NCI-H748 treated with DMSO at 0.1 percent for 48 hours (cell line): ENCODE data around the gene ZRANB2.

ENCODE experiments used
- DNase-seq: peaks from one replicate; lab custom pipeline; 2025; lab: John Stamatoyannopoulos, UW

Gene ZRANB2, protein sequence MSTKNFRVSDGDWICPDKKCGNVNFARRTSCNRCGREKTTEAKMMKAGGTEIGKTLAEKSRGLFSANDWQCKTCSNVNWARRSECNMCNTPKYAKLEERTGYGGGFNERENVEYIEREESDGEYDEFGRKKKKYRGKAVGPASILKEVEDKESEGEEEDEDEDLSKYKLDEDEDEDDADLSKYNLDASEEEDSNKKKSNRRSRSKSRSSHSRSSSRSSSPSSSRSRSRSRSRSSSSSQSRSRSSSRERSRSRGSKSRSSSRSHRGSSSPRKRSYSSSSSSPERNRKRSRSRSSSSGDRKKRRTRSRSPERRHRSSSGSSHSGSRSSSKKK

DNA sequence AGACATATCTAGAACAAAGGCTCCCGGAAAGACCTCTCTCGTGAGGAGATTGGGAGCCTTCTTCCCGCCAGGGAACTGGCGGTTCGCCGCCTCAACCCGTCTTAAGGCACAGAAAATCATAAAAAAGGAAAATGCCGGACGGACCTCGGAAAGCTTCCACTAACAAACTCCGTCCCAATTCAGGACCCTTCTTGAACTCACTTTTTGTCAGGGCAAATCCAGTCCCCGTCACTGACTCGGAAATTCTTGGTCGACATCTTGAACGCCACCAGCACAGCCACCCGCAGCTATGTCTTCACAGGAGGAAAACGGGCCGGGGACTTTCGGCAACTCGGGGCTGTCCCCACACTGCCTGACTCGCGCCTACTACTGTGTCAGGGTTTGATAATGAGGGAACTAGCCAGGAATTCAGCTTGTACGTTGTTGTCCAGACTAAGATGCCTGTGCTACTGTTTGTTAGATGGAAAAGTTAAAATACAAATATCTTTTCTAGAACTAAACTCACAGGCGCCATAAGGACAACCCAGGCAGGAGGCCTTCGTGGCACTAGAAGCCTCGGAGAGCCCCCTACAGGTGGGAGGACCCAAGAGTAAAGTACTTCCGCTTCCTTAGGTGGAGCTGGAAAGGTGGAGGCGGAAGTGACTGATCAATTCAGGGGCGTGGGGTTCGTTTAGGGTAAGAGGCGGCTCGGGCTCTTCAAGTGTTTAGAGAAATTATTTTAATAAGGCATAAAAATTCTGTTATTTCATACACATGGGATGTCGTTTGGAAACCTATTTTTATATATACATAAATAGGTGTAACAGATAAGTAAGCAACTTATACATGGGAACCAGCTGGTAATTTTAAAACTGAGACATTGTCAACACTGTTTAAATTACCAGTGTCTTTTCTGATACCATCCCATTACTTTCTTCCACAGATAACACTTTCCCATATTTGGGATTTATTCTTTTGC lies at the start of gene ZRANB2:
Gene ZRANB2 (minus strand): TSS at position 297 of the 958 bp plus-strand sequence. CDS start 40 bp downstream, at position 257.
- peak; percentile 94 for DNase-seq

DNA sequence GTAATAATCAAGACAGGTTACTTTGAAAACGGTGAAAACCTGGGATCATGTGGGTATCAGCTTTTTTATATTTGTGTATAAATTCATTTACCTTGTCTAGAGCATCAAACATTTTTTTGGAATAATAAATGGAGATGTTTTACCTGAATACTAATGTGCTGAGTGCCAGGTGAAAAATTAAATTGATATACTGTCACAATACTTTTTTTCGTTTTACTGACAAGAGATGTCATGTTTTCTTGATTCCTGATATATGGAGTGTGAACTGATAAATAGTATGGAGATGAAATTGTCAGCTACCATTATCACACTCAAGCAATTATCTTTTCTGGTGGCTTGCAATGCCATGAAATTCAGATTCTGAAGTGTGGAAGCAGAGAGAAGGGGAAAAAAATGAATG lies 47.2 kb upstream of the ZRANB2 start:
- no peak for DNase-seq

DNA sequence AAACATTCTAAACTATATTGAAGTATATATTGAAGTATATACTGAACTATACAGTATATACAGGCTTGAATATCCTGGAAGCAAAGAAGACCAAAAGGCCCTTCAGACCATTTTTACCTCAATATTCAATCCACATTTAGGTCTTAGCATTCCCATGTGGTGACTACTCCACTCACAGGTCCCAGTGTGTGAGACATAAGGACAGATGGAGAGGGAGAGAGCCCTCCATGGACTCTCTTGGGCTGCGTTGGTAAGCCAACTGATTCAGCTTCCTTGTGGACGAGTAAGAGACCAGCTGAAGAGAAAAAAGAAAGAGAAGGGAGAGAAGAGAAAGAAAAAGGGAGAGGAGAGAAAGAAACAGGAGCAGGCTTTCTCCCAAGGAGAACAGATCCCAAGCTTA lies 37.3 kb upstream of the ZRANB2 start:
- no peak for DNase-seq

DNA sequence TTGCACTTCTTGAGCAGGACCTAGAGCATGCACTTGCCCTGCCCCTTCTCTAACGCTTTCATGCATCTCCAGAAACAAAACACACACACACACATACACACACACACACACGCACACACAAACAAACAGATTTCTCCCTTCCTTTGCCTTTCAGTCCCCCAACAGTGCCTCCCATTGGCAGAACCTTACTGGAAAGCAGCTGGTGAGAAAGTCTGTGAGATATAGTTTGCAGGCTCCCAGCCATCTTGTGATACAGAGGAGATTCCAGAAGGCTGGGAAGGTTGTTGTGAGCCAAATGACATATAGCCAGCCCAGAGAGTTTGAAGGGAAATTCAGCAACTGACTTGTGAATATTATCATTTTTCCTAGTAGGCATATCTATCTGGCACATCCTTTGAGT lies 35.9 kb upstream of the ZRANB2 start:
- no peak for DNase-seq

DNA sequence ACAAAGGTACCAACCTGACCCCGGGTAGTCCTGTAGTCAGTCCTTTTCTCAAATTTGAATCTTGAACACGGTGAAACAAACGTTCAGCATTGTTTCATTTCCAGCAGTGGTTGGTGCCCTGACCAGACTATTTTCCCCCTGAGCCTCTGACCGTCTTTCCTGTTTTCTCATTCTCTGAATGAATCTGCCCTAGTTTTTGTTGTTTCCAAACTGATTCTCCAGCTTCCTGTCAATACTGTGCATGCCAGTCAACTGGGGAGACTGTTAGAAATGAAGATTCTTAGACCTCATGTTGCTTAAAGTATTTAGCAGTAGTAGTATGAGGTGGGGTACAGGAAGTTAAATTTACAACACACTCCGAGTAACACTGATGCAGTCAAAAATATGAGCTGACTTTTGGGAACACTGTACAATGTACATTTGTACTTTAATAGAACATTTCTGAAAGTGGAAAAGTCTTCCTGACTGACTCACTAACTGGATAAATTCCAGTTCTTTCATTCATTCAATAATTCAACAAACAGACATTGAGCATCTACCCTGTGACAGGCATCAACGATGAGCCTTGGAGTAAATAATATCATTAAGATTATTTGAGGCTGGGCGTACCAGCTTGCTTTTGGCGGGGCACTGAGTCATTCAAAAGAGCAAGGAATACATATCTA lies 26.0 kb upstream of the ZRANB2 start:
- no peak for DNase-seq

DNA sequence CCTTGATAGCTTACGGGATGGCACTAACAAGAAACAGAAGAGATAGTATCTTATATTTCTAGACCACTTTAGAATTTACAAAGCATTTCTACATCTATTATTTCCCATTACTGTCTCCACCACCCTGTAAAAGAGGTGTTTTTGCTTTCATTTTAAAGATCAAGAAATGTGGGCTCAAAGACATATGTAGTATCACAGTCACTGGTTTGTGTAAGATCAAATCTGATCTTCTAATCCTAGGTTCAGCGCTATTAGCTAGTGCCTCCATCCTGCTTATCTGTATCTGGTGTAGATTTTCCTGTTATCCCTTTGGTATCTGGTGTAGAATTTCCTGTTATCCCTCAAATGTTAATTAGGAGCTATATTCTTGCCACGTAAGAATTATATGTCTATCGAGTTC lies 23.6 kb upstream of the ZRANB2 start:
- no peak for DNase-seq

DNA sequence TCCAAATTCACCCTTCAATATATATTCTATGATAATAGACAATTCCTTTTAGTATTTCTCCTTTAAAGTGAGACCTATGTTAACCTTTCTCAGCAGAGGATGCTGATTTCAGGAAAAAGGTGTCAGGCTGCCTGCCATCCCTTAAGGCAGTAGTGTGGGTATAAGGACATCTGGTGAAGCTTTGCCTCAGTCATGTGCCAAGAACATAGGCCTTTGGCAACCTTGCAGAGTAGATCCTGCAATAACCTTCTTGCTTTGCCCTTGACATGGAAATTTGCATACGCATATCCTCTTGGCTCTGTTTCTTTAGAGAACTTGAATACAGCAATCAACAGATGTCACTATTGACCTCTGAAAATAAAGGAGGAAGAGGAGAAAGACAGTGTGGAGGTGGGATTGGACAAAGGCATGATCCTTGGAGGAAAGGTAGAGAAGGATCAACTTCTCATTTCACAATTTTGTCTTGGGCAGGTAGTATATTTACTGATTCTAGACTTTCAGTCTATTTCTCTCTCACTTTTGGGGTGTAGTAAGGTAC lies 21.1 kb upstream of the ZRANB2 start:
- no peak for DNase-seq

DNA sequence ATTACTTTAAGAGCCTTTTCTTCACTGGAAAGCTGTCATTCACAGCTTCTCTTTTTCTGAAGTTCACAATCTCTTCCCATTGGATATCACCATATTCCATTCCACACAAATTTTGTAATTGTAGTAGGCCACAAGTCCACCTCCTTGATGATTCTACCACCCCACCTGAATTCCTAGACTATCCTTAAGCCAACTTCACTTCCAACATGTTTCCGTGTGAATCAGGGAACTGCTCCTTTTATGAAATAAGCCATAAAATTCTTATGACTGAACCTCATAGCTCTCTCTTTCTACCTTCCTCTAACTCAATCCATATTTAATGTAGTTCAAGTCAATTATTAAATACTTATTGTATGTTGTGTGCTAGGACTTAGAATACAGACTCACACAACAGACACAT lies 16.6 kb upstream of the ZRANB2 start:
- no peak for DNase-seq

DNA sequence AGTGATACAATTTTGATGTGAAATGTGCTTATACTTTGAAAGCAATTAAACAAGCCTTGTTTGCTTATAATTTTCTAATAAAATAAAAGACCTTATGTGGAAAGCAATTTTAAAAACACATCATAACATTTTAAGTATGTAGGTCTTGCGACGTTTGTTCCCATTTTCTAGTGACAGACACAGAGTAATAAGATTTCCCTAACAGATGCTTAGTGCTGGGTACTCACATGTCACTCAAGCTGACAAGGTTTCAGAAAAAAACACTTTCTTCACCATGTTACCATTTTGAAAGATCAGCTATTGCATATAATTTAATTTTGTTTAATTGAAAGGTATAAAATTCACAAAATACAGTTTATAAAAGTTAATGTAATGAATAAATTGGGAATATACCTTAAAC lies 14.1 kb upstream of the ZRANB2 start:
- no peak for DNase-seq

DNA sequence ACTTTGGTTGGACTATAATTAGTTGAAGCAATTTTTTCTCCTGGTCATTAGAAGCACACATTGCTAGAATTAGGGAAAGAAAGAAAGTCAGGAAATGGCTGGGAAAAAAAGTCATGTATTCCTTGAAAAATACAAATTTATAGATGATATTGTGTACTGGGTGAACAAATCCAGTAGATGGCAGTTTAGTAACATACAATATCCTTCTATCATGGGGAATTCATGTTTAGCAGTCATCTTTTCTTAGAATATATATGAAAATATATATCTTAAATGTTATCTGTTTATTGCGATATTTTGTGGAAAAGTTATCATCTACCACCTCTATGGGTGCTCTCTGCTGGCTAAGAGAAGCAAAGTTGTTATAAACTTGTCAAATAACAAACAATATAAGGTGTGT lies 13.1 kb upstream of the ZRANB2 start:
- no peak for DNase-seq

DNA sequence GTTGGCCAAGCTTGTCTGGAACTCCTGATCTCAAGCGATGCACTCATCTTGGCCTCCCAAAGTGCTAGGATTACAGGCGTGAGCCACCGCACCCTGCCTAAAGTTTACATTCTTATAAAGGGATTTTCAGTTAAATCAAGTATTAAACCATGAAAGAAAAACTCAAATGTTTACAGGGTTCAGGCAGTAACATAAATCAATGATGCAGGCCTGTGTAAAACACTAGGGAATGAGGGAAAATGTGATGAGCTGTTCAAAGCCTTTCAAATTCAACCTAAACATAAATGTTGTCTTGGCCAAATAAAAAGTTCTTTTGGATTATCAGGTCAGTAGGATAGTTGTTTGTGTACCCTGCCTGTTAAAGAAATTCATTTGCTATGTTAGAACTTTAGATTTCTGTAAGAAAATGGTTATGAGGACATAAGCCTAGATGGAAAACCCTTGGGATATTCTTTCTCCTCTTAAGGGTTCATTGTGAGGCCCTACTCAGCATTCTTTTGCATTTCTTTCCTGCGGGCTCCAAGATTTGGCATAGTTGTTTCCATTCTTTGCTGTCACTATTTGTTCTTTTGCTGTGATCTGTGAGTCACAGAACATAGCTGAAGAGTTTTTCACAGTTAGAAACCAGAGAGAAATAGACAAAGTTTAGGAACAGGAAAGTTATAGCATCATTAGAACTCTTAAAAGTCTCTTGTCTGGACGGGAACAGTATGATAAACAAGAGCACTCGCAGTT lies 8.9 kb upstream of the ZRANB2 start:
- no peak for DNase-seq

DNA sequence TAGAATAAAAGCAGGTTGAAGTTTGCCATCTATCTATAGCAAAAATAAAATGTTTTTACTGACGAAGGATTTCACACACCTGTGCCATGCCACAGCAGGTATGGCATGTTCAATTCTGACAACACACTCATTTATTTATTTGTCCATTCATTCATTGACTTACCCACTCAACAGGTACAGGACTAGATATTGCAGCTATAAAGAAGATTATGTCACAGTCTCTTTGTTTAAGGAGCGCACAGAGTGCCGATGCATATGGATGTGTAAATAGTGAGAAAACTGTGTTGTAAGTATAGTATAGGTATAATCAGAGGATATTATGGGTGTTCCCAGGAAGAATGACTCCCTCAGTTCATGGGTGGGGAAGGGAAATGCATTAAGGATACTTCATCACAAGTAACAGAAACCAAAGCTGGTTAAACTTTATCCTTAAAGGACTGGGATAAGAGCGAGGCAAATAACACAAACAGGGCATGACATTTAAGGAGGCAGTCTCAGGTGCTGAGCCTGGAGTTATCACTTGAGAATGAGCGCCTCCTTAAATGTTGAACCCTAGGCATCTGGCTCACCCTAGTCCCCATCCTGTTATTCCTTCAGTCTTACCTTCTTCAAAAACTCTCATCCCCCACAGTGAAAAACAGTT lies 7.9 kb upstream of the ZRANB2 start:
- no peak for DNase-seq

DNA sequence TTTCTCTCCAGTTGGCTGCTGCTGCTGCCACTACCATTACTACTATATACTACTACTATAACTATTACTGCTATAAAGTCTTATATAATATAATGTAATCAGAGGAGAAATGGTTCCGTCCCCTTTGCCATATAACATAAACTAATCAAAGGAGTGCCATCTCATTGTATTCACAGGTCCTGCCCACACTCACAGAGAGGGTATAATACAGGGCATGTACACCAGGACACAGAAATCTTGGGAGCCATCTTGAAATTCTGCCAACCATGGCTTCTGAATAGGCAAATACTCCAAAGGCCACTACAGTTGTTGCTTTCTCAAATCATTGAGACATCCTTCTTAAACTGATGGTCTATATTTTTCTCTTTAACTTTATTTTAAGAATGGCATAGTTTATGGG lies 6.9 kb upstream of the ZRANB2 start:
- no peak for DNase-seq

DNA sequence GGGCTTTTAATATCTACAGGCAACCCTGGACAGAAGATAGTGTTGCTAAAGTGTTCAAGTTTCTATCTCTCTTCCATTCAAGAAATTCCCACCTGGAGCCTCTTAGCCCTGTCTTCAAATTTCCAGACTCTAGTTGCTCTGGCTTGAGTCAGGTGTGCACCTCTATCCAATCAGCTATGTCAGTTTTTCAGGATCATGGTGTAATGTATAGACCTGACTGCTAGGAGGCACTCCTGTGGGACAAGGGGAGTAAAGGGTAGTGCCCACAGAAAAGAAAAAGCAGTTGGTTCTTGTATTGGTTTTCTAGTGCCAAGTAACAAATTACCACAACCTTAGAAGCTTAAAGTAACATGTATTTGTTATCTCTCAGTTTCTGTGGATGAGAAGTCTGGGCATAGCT lies 6.2 kb upstream of the ZRANB2 start:
- DNase-seq, result no peak

DNA sequence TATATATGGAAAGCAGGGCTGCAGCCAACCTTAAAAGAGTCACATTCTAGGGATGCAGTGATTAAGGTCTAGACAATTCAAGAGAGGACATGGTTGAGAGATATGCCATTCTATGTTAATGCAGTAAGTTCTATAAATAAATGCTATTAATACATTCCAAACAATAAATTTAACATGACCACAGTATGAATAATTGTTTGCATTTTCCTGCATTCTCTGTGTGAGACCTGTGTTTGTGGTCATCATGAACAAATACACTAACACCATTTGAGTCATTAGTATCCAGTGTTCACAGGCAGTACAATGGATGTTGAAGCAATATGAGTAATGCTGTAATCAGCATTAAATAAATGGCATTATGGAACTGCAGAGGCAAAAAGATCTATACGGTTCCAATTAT lies 5.5 kb upstream of the ZRANB2 start:
- DNase-seq, result no peak

DNA sequence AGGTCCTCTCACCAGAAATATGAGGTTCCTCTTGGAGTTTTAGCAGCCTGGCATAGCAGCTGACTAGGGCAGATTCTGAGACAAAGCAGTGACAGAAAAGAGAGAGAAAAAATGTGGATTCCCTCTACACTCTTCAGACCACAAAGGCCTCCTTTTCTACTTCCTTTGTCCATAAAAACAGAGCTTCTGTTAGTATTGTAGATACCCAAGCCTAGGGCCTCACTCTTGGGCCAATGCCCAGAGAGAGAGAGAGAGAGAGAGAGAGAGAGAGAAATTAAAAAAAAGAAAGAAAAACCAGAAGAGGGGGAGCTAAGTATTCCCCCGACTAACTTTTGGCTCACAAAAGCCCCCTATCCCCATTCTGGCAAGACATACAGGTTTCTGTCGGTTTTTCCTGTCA lies 2.4 kb upstream of the ZRANB2 start:
- no peak for DNase-seq

DNA sequence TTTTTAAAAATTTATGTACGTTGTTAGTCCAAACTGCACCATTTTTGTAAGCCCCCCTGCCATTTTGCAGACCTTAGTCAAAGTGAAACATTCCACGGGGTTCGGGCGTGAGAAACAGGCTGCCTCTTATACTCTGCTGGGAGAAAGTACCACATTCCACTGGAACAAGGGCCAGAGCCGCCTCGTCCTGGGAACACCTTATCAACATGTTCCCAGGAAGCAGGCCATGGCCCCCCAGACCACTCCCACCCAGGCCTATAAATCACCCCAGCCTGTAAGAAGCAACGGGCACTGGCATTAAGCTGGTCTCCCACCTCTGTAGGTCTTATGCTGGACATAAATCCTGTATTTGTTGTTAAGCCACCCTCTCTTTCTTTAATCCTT lies 854 bp upstream of the ZRANB2 start:
- DNase-seq, result no peak

DNA sequence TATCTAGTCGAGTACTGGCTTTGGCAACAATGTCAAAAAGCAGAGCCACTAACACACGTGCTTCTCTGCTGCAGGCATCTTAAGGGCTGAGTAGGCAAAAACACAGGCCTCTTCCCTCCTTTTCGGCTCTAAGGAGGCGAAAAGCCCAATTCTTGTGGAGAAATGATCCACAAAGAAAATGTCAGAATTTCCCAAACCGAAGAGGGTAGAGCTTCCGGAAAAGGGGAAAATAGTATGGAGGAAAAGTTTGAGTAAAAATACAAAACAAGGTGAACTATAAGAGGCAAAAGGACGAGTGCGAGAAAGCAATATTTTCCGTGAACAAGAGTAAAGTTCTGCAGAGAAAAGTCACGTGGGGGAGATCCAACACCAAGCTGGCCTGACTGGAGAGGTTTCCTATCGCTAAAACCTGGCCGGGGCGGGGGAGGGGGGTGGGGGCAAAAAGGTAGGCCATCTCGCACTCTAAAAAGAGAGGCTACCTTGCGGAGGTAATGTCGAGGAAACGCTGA lies 551 bp downstream of the ZRANB2 start:
- no peak for DNase-seq

DNA sequence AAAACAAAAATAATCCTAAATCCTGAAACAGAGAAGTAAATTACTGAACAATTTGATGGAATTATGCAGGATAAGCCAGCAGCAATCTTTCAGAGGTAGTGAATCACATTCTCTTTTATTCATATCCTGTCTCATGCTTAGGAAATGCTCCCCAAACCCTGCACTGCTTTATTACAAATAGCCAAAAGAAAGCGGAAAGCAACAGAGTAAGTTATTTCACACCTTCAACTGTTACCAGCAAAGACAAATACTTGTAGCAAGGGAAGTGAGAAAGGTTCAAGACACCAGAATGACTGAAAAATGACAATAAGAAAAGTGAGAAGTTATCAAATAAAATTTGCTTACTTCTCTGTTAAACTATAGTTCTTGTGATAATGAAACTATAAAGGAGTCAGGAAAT lies 6.2 kb downstream of the ZRANB2 start:
- DNase-seq, result no peak

DNA sequence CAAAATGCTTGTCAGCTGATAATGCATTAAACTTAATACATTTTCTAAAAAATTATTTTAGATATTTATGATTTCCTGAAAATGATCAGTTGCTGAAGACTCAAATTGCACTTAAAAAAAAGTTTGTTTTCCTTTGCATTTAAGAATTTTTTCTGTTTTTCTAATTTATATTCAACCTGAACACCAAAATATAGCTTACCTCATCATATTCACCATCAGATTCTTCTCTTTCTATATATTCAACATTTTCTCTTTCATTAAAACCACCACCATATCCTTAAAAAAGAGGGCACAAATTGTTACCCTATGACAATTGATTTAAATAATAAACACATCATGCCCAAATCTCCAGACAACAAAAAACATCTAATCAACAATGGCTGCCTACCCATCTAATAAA lies 8.6 kb downstream of the ZRANB2 start:
- DNase-seq, result no peak

DNA sequence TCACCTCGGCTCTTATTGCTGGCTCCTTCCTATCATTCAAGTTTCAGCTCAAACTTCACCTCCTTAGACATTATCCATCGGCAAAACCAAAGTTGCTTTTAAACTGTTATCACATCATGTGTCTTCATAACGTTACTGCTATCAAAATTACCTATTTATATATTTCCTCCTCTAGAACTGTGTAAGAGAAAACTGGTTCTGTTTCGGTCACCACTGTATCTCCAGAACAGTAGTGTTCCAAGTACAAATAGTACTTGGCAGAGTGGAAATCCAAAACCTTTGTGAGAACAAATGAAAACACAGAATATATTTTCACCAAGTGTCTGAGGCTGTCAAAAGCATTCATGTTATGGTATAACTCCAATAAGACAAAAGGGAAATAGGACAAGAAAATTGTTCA lies 9.1 kb downstream of the ZRANB2 start:
- no peak for DNase-seq
